Duodenal mucosa (tissue), 2 donors: Measurements from ENCODE around the gene NPFFR2.
"Not testable (repeated sequence)": the region's sequence is repeated elsewhere in the genome, so short reads cannot be mapped to it uniquely, and the experiment has no call there.

Experiments used
- H3K27ac ChIP-seq: one replicate; pipeline ENCODE4 v1.7.0; 2013; ENCODE audit warnings: low read depth, low read length
- H3K27me3 ChIP-seq, 2 donors: one replicate each; pipeline ENCODE4 v1.7.0; 2013; ENCODE audit warnings: low read length in 2 of 2, control low read depth in 1 of 2; ENCODE audit not compliant: insufficient read depth in 2 of 2, control insufficient read depth in 1 of 2
- H3K36me3 ChIP-seq, 2 donors: one replicate each; pipeline ENCODE4 v1.7.0; 2013; ENCODE audit warnings: low read length in 2 of 2, control low read depth in 1 of 2; ENCODE audit not compliant: insufficient read depth in 2 of 2, control insufficient read depth in 1 of 2
- H3K4me1 ChIP-seq, 2 donors: one replicate each; pipeline ENCODE4 v1.7.0; 2013; ENCODE audit warnings: low read length in 2 of 2, control low read depth in 1 of 2; ENCODE audit not compliant: insufficient read depth in 2 of 2, control insufficient read depth in 1 of 2
- H3K4me3 ChIP-seq, 2 donors: one replicate each; pipeline ENCODE4 v1.7.0; 2013; ENCODE audit warnings: low read length in 2 of 2, low read depth in 1 of 2
- H3K9ac ChIP-seq, 2 donors: one replicate each; pipeline ENCODE4 v1.7.0; 2013; ENCODE audit warnings: low read length in 2 of 2, low read depth in 1 of 2
- H3K9me3 ChIP-seq, 2 donors: one replicate each; pipeline ENCODE4 v1.7.0; 2013; ENCODE audit warnings: low read length in 2 of 2, control low read depth in 1 of 2; ENCODE audit not compliant: control insufficient read depth in 1 of 2

The NPFFR2 gene

DNA sequence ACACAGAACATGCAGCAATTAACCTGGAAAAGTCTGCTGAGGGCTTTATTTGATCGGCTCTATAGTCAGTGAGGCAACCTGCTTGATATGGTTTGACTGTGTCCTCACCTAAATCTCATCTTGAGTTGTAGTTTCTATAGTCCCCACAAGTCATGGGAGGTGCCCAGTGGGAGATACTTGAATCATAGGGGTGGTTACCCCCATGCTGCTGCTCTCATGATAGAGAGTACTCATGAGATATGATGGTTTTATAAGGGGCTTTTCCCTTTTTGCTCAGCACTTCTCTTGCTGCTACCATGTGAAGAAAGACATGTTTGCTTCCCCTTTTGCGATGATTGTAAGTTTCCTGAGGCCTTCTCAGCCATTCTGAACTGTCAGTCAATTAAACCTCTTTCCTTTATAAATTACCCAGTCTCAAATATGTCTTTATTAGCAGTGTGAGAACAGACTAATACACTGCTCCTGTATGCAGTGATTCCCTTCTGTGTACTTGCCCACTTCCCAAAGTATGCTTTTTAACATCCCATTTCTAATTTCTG, 78.2 kb downstream of the NPFFR2 start:
- no peaks in the 10 kb centered on the region for H3K4me1 ChIP-seq

GRCh38 chr4:72110886-72111285, 79.1 kb downstream of the NPFFR2 start:
- no peaks in the 10 kb centered on the region for H3K4me1 ChIP-seq
- no peak overlapping the region for H3K9ac ChIP-seq
- no peaks in the 10 kb centered on the region for H3K36me3 ChIP-seq
- H3K27me3 ChIP-seq = no peaks in the 10 kb centered on the region
- H3K4me3 ChIP-seq = no peak overlapping the region
- H3K9me3 ChIP-seq = no peaks in the 10 kb centered on the region
- H3K27ac ChIP-seq = no peak overlapping the region

More for the DNA sequence above, 78.2 kb downstream of the NPFFR2 start:
- Histone ChIP-seq H3K36me3 (no peaks in the 10 kb centered on the region), H3K4me3 (no peak overlapping the region), H3K9ac (no peak overlapping the region), H3K27ac (no peak overlapping the region), H3K27me3 (no peaks in the 10 kb centered on the region), H3K9me3 (no peaks in the 10 kb centered on the region)

DNA sequence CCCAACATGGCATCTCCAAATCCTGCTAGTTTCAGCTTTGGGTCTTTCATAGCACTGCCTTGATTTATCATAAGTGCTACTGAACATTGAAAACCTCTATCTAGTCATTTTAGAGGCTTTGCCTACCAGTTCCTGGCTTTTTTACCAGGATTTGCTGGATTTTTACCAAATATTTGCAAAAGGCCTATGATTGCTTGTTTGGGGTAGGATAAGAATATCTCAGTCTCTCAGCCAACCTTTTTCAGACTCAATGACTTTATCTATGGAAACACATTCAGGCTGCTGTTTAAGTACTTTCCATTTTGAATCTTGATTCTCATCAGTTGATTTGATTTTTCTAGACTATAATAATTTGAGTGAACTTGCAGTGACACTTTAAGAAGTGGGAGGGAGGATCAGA, 80.1 kb downstream of the NPFFR2 start:
- no peak overlapping the region for H3K9ac ChIP-seq
- H3K4me1 ChIP-seq = no peaks in the 10 kb centered on the region
- H3K27ac ChIP-seq = no peak overlapping the region
- H3K4me3 ChIP-seq = no peak overlapping the region
- H3K36me3 ChIP-seq = no peaks in the 10 kb centered on the region
- H3K27me3 ChIP-seq = no peaks in the 10 kb centered on the region
- no peaks in the 10 kb centered on the region for H3K9me3 ChIP-seq

DNA sequence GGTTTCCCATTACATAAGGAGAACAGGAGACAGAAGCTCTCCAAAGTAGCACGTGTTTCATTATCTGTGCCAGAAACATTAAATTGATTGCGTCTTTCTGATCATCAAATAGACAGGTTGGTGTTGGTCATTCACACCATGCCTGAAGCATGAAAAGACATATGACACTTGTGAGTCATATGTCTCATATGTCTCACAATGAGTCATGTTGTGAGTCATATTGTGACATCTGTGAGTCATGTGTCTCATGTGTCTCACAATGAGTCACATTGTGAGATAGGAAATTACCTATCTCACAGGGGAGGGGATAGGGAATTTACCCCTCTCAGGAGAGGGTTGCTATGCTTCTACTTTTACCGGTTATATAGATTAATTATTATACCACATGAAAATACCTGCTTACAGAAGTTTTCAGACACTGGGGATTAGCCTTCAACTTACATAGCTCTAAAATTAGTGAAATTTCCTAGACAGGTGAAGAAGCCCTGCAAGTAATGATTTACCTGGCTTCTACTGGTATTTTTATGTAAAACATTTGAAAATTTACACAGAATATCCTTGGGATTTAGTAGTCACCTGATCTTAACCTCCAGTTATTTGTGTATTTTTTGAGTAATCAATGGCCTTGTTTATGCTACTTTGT, 80.8 kb downstream of the NPFFR2 start:
- Histone ChIP-seq H3K27me3 (no peaks in the 10 kb centered on the region), H3K4me3 (no peak overlapping the region), H3K9me3 (no peaks in the 10 kb centered on the region), H3K27ac (no peak overlapping the region), H3K4me1 (no peaks in the 10 kb centered on the region), H3K9ac (no peak overlapping the region), H3K36me3 (no peaks in the 10 kb centered on the region)

GRCh38 chr4:72118017-72118416, 86.2 kb downstream of the NPFFR2 start:
- H3K27ac ChIP-seq = no peak overlapping the region
- no peak overlapping the region for H3K4me3 ChIP-seq
- no peaks in the 10 kb centered on the region for H3K9me3 ChIP-seq

DNA sequence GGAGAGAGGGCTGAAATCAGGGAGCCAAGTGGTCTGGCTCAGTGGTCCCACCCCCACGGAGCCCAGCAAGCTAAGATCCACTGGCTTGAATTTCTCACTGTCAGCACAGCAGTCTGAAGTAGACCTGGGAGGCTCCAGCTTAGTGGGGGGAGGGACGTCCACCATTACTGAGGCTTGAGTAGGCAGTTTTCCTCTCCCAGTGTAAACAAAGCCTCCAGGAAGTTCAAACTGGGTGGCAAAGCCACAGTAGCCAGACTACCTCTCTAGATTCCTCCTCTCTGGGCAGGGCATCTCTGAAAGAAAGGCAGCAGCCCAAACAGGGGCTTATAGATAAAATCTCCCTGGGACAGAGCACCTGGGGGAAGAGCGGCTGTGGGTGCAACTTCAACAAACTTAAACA, 88.1 kb downstream of the NPFFR2 start:
- H3K4me1 ChIP-seq = no peaks in the 10 kb centered on the region
- H3K9ac ChIP-seq = no peak overlapping the region
- no peaks in the 10 kb centered on the region for H3K27me3 ChIP-seq
- H3K36me3 ChIP-seq = no peaks in the 10 kb centered on the region
- H3K27ac ChIP-seq = no peak overlapping the region
- no peak overlapping the region for H3K4me3 ChIP-seq
- H3K9me3 ChIP-seq = no peaks in the 10 kb centered on the region

More at GRCh38 chr4:72118017-72118416, 86.2 kb downstream of the NPFFR2 start:
- no peak overlapping the region for H3K9ac ChIP-seq
- no peaks in the 10 kb centered on the region for H3K36me3 ChIP-seq
- H3K4me1 ChIP-seq = no peaks in the 10 kb centered on the region
- no peaks in the 10 kb centered on the region for H3K27me3 ChIP-seq

GRCh38 chr4:72128741-72129140, 96.9 kb downstream of the NPFFR2 start:
- H3K27me3 ChIP-seq = no peaks in the 10 kb centered on the region
- no peaks in the 10 kb centered on the region for H3K4me1 ChIP-seq
- H3K9ac ChIP-seq = no peak overlapping the region
- no peak overlapping the region for H3K4me3 ChIP-seq
- no peak overlapping the region for H3K27ac ChIP-seq
- H3K36me3 ChIP-seq = no peaks in the 10 kb centered on the region
- H3K9me3 ChIP-seq = no peaks in the 10 kb centered on the region

DNA sequence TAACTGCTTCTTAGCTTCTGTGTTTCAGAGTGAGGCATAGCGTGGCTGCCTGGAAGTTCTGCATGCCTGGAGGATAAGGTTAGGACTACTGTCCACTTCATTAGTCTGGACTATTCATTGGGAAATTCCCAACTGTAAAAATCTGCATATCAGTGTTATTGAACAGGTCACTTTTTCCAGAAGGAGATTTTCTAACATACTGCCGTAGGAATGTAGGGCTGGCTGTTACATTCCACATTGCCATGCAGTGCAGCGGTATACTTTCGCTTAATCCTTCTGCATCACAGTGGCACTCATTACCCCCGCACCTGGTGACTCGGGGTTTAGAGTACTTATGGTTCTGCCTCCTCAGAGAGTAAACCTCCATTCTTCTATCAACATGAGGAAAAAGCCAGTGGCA, 104.6 kb downstream of the NPFFR2 start:
- H3K9me3 ChIP-seq = no peaks in the 10 kb centered on the region
- no peaks in the 10 kb centered on the region for H3K4me1 ChIP-seq
- H3K27me3 ChIP-seq = no peaks in the 10 kb centered on the region
- H3K9ac ChIP-seq = no peak overlapping the region
- no peak overlapping the region for H3K27ac ChIP-seq
- H3K36me3 ChIP-seq = no peaks in the 10 kb centered on the region
- H3K4me3 ChIP-seq = no peak overlapping the region

DNA sequence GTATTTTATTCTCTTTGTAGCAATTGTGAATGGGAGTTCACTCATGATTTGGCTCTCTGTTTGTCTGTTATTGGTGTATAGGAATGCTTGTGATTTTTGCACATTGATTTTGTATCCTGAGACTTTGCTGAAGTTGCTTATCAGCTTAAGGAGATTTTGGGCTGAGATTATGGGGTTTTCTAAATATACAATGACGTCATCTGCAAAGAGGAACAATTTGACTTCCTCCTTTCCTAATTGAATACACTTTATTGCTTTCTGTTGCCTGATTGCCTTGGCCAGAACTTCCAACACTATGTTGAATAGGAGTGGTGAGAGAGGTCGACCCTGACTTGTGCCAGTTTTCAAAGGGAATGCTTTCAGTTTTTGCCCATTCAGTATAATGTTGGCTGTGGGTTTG, 108.2 kb downstream of the NPFFR2 start:
- H3K27ac ChIP-seq = not testable (repeated sequence)

DNA sequence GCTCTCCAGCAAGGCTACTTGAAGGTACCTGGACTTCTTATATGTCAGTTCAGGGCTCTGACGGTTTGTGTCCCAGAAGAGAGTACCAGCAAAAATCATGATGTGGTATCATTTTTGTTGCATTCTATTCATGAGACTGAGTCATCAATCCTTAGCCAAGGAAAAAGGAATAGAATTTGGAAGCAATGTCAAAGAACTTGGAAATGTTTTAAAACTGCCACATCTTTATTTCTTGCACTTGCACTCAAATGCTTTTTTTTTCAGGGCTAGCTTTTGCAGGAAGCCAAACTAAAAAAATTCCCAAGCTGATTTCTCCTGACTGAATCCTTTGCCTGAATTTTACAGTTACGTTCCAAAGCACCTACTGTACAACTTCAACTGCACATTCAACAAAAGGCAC, 112.4 kb downstream of the NPFFR2 start:
- Histone ChIP-seq H3K27me3 (no peaks in the 10 kb centered on the region), H3K27ac (no peak overlapping the region), H3K9me3 (no peaks in the 10 kb centered on the region), H3K9ac (no peak overlapping the region), H3K36me3 (no peaks in the 10 kb centered on the region), H3K4me1 (no peaks in the 10 kb centered on the region), H3K4me3 (no peak overlapping the region)

More for the DNA sequence above, 108.2 kb downstream of the NPFFR2 start:
- H3K27me3 ChIP-seq, H3K4me1 ChIP-seq, H3K36me3 ChIP-seq, H3K9ac ChIP-seq, H3K9me3 ChIP-seq, H3K4me3 ChIP-seq: not testable (repeated sequence)
